ENCODE results near the gene CAVIN2. TPM values are rescaled to one million over a fixed set of nuclear protein-coding genes. Genes with fewer than 3 reads are reported as not detected.

The CAVIN2 gene
- total RNA-seq, 1 experiment from 2014 or later = not detected

GRCh38 chr2:191891656-191892055 lies 44.8 kb upstream of the CAVIN2 start:
- no peak overlapping the region for H3K27ac Mint-ChIP-seq (ENCODE audit: unreplicated experiment)
- no peak for DNase-seq
- no TSS peak for BruUV-seq (replicated peaks)
- POLR2A ChIA-PET = no interaction called here
- Histone ChIP-seq H3K27me3 (replicated peaks; ENCODE audit: control insufficient read depth, insufficient read depth, low read length) (no peaks in the 10 kb centered on the region), H3K36me3 (ENCODE audit: control insufficient read depth, insufficient read depth, low read length) (no peaks in the 10 kb centered on the region), H3K4me1 (0 out of 2 replicates have a peak, but pooled peaks cover 7% of the 10 kb centered on the region), H3K4me3 (ENCODE audit: low read depth, low read length) (no peak overlapping the region), H3K9me3 (no peaks in the 10 kb centered on the region)
- H3K36me3 Mint-ChIP-seq (ENCODE audit: insufficient read depth, unreplicated experiment) = no peaks in the 10 kb centered on the region
- no peak overlapping the region for H3K4me3 Mint-ChIP-seq (ENCODE audit: unreplicated experiment)
- H3K4me1 Mint-ChIP-seq (ENCODE audit: low read depth, unreplicated experiment) = peaks cover 10% of the 10 kb centered on the region
- TF ChIP-seq, protein P1, sequence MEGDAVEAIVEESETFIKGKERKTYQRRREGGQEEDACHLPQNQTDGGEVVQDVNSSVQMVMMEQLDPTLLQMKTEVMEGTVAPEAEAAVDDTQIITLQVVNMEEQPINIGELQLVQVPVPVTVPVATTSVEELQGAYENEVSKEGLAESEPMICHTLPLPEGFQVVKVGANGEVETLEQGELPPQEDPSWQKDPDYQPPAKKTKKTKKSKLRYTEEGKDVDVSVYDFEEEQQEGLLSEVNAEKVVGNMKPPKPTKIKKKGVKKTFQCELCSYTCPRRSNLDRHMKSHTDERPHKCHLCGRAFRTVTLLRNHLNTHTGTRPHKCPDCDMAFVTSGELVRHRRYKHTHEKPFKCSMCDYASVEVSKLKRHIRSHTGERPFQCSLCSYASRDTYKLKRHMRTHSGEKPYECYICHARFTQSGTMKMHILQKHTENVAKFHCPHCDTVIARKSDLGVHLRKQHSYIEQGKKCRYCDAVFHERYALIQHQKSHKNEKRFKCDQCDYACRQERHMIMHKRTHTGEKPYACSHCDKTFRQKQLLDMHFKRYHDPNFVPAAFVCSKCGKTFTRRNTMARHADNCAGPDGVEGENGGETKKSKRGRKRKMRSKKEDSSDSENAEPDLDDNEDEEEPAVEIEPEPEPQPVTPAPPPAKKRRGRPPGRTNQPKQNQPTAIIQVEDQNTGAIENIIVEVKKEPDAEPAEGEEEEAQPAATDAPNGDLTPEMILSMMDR (IDR thresholded peaks at IDR 0.05; ENCODE audit: insufficient read depth in 1 of 2, low read depth in 1 of 2, low read length in 1 of 2, severe bottlenecking in 1 of 2, unreplicated experiment in 1 of 2) = no peak
- intact Hi-C loops (cut with micrococcal nuclease; ENCODE audit: unreplicated experiment) = no loop called here
- CTCF ChIA-PET = no interaction called here
- peaks cover 11% of the 10 kb centered on the region for H3K9me3 Mint-ChIP-seq (ENCODE audit: unreplicated experiment)
- no peaks in the 10 kb centered on the region for H3K27me3 Mint-ChIP-seq (ENCODE audit: insufficient read depth, unreplicated experiment)

DNA sequence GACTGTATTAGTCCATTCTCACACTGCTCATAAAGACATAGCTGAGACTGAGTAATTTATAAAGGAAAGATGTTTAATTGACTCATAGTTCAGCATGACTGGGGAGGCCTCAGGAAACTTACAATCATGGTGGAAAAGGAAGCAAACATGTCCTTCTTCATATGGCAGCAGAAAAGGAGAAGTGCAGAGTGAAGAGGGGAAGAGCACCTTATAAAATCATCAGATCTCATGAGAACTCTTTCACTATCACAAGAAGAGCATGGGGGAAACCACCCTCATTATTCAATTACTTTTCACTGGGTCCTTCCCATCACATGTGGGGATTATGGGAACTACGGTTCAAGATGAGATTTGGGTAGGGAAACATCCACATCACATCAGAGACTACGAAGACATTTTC lies 43.0 kb upstream of the CAVIN2 start:
- TF ChIP-seq, protein P1 (IDR thresholded peaks at IDR 0.05; ENCODE audit: insufficient read depth in 1 of 2, low read depth in 1 of 2, low read length in 1 of 2, severe bottlenecking in 1 of 2, unreplicated experiment in 1 of 2) = no peak
- no peak for DNase-seq
- Mint-ChIP-seq H3K9me3 (ENCODE audit: unreplicated experiment) (peaks cover 11% of the 10 kb centered on the region), H3K27me3 (ENCODE audit: insufficient read depth, unreplicated experiment) (no peaks in the 10 kb centered on the region), H3K36me3 (ENCODE audit: insufficient read depth, unreplicated experiment) (no peaks in the 10 kb centered on the region), H3K4me3 (ENCODE audit: unreplicated experiment) (no peak overlapping the region), H3K4me1 (ENCODE audit: low read depth, unreplicated experiment) (peaks cover 7% of the 10 kb centered on the region), H3K27ac (ENCODE audit: unreplicated experiment) (no peak overlapping the region)
- Histone ChIP-seq H3K27me3 (replicated peaks; ENCODE audit: control insufficient read depth, insufficient read depth, low read length) (no peaks in the 10 kb centered on the region), H3K9me3 (no peaks in the 10 kb centered on the region), H3K4me1 (0 out of 2 replicates have a peak, but pooled peaks cover 7% of the 10 kb centered on the region), H3K36me3 (ENCODE audit: control insufficient read depth, insufficient read depth, low read length) (no peaks in the 10 kb centered on the region), H3K4me3 (ENCODE audit: low read depth, low read length) (no peak overlapping the region)
- intact Hi-C loops (cut with micrococcal nuclease; ENCODE audit: unreplicated experiment) = no loop called here
- POLR2A ChIA-PET = no interaction called here
- no TSS peak for BruUV-seq (replicated peaks)
- CTCF ChIA-PET = no interaction called here

DNA sequence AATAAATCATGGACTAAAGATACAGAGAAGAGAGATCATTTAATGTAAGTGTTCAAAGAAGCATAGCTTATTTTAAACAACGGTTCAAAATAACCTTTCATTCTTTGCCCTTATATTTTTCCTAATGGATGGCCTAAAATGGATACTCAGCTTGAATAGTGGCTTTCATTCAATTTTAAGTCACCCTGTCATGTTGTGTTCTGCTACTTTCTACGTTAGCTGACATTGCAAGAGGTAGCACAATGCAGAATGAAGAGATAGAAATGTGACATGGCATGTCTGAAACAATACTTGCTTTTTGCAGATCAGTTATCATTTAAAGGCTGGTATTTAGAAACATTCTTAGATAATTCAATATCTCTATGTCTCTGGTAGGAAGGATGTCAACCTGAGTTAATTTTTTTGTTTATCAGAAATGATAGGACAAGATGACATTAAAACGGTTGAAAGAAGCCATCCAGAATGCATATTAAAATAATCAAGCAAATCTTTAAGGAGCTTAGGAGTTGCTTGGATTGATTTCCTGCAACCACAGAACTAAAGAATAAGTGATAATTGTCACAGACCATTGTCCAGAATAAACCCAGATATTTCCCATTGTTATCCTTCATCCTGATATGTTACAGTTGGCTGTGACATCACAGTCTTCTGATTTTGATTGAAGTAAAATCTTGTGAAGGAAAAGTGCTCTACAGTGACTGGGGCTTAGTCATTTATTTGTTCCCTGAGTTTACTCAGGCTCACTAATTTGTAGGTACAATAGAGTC lies 41.7 kb upstream of the CAVIN2 start:
- ChIA-PET CTCF (no interaction called here), POLR2A (no interaction called here)
- Histone ChIP-seq H3K9me3 (no peaks in the 10 kb centered on the region), H3K36me3 (ENCODE audit: control insufficient read depth, insufficient read depth, low read length) (no peaks in the 10 kb centered on the region), H3K4me3 (ENCODE audit: low read depth, low read length) (no peak overlapping the region), H3K27me3 (replicated peaks; ENCODE audit: control insufficient read depth, insufficient read depth, low read length) (no peaks in the 10 kb centered on the region), H3K4me1 (no peaks in the 10 kb centered on the region)
- H3K4me3 Mint-ChIP-seq (ENCODE audit: unreplicated experiment) = no peak overlapping the region
- peaks cover 11% of the 10 kb centered on the region for H3K9me3 Mint-ChIP-seq (ENCODE audit: unreplicated experiment)
- no TSS peak for BruUV-seq (replicated peaks)
- H3K27me3 Mint-ChIP-seq (ENCODE audit: insufficient read depth, unreplicated experiment) = no peaks in the 10 kb centered on the region
- no peaks in the 10 kb centered on the region for H3K36me3 Mint-ChIP-seq (ENCODE audit: insufficient read depth, unreplicated experiment)
- H3K27ac Mint-ChIP-seq (ENCODE audit: unreplicated experiment) = no peak overlapping the region
- H3K4me1 Mint-ChIP-seq (ENCODE audit: low read depth, unreplicated experiment) = no peaks in the 10 kb centered on the region
- no peak for DNase-seq
- TF ChIP-seq, protein P1 (IDR thresholded peaks at IDR 0.05; ENCODE audit: insufficient read depth in 1 of 2, low read depth in 1 of 2, low read length in 1 of 2, severe bottlenecking in 1 of 2, unreplicated experiment in 1 of 2) = no peak
- intact Hi-C loops (cut with micrococcal nuclease; ENCODE audit: unreplicated experiment) = no loop called here
